ENCODE results near the gene AFTPH. TPM values are rescaled to one million over a fixed set of nuclear protein-coding genes. Genes with fewer than 3 reads are reported as not detected.

The AFTPH gene
- polyA plus RNA-seq, 3 donors = 22.3 to 28.6 (median 28.4) TPM

DNA sequence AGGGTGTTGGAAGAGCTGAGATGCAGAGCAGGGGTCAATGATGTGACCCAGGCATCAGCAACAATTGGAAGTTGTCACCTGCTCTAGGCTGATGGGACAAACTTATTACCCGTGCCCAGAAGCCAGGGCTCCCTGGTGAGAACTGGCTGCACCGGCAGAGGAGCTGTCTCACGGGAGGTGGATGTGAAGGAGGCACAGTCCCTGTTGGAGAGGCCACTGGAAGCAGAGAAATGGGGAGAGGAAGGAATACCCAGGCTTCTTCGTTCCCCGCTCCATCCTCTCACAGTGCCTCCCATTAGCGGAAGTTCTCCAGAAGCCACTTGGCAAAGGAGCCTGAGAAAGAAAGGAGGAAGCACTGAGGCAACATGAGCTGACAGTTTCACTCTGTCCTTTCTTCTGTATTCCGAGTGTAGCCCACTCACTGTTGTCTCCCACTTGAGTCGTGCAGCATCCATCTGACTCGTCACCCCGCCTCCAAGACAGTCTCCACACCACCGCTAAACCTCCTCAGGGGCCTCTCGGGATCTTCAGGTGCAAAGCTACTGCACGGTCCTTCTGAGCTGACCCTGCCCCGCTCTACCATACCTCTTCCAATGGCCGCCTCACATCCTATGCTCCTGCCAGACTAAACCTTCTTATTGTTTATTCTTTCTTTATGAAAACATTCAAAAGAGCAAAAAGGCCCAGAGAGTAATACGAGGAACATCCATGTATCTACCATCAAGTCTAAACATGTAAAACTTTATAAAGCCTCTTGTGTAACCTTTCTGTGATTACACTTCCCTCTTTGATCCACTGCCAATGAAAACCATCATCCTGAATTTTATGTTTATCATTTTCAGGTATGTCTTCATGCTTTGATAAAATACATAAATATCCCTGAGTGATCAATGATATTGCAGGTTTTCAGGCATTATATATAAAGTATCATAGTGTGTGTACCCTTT lies 19.1 kb upstream of the AFTPH start:
- Mint-ChIP-seq H3K9me3 (peaks cover 0 to 2% (median 0%) of the 10 kb centered on the region in 7 donors), H3K4me1 (peaks cover 16% of the 10 kb centered on the region), H3K27ac (peak overlapping the region; percentile 32 to 88 (median 55)), H3K27me3 (ENCODE audit: low read depth in 3 of 3) (peaks cover 0 to 4% (median 2%) of the 10 kb centered on the region in 3 donors), H3K36me3 (no peaks in the 10 kb centered on the region), H3K4me3 (peak overlapping the region; percentile 47 to 49)
- Histone ChIP-seq H3K27ac (ENCODE audit: low read depth in 1 of 2, low read length in 2 of 2) (peak overlapping the region in 1 of 2 donors; percentile 51), H4K20me1 (ENCODE audit: insufficient read depth, low read length) (no peaks in the 10 kb centered on the region), H3K36me3 (replicated peaks in 1 of 2; ENCODE audit: control insufficient read depth in 1 of 2, insufficient read depth in 2 of 2, low read length in 2 of 2) (no peaks in the 10 kb centered on the region), H3K9ac (ENCODE audit: insufficient read depth, low read length, poor library complexity, severe bottlenecking) (no peak overlapping the region), H3K27me3 (ENCODE audit: control insufficient read depth in 2 of 2, insufficient read depth in 2 of 2, low read length in 2 of 2) (no peaks in the 10 kb centered on the region), H3K4me1 (ENCODE audit: control insufficient read depth in 1 of 2, insufficient read depth in 2 of 2, low read length in 2 of 2) (peaks cover 9 to 11% of the 10 kb centered on the region in 2 donors), H3K79me2 (ENCODE audit: insufficient read depth, low read length) (no peaks in the 10 kb centered on the region), H3K9me3 (replicated peaks in 1 of 2; ENCODE audit: control insufficient read depth in 1 of 2, insufficient read depth in 1 of 2, low read length in 2 of 2) (no peaks in the 10 kb centered on the region), H3K4me3 (replicated peaks in 1 of 3; ENCODE audit: low read depth in 2 of 3, low read length in 3 of 3) (peak overlapping the region in 1 of 3 experiments; percentile 40), H2AFZ (ENCODE audit: insufficient read depth, low read depth, low read length, poor library complexity, severe bottlenecking) (peak overlapping the region; percentile 50), H3K4me2 (replicated peaks; ENCODE audit: extremely low read depth, low read length, poor library complexity, severe bottlenecking) (peak overlapping the region; percentile 62)
- peak; percentile 42 to 63 (median 57) for DNase-seq
- intact Hi-C loops (cut with micrococcal nuclease) = no loop called here
- 77% methylated on average over 12 of the region's 16 CpGs for WGBS (ENCODE audit: insufficient coverage)
- TF ChIP-seq, protein P1, sequence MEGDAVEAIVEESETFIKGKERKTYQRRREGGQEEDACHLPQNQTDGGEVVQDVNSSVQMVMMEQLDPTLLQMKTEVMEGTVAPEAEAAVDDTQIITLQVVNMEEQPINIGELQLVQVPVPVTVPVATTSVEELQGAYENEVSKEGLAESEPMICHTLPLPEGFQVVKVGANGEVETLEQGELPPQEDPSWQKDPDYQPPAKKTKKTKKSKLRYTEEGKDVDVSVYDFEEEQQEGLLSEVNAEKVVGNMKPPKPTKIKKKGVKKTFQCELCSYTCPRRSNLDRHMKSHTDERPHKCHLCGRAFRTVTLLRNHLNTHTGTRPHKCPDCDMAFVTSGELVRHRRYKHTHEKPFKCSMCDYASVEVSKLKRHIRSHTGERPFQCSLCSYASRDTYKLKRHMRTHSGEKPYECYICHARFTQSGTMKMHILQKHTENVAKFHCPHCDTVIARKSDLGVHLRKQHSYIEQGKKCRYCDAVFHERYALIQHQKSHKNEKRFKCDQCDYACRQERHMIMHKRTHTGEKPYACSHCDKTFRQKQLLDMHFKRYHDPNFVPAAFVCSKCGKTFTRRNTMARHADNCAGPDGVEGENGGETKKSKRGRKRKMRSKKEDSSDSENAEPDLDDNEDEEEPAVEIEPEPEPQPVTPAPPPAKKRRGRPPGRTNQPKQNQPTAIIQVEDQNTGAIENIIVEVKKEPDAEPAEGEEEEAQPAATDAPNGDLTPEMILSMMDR (IDR thresholded peaks at IDR 0.05) = no peak

DNA sequence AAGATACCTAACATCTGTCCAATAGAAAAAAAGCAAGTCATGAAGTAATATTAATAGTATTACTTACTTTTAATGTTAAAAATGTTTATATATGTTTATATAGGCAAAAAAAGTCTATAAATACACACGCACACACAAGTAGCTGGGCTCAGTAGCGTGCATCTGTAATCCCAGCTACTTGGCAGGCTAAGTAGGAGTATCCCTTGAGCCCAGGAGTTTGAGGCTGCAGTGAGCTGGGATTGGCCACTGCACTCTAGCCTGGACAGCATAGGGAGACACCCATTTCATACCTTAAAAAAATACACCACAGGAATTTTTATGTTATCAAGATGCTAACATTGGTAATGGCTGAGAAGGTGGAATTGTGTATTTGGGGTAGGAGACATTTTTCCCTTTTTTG lies 17.4 kb upstream of the AFTPH start:
- peaks cover 0 to 2% (median 1%) of the 10 kb centered on the region in 3 donors for H3K27me3 Mint-ChIP-seq (ENCODE audit: low read depth in 3 of 3)
- TF ChIP-seq, protein P1 (IDR thresholded peaks at IDR 0.05) = no peak

More for the DNA sequence above, 17.4 kb upstream of the AFTPH start:
- H3K36me3 ChIP-seq (replicated peaks in 1 of 2; ENCODE audit: control insufficient read depth in 1 of 2, insufficient read depth in 2 of 2, low read length in 2 of 2) = no peaks in the 10 kb centered on the region
- no peaks in the 10 kb centered on the region for H3K27me3 ChIP-seq (ENCODE audit: control insufficient read depth in 2 of 2, insufficient read depth in 2 of 2, low read length in 2 of 2)
- no peak overlapping the region for H3K27ac ChIP-seq (ENCODE audit: low read depth in 1 of 2, low read length in 2 of 2)
- H3K9me3 ChIP-seq (replicated peaks in 1 of 2; ENCODE audit: control insufficient read depth in 1 of 2, insufficient read depth in 1 of 2, low read length in 2 of 2) = no peaks in the 10 kb centered on the region
- Mint-ChIP-seq H3K27ac (no peak overlapping the region), H3K9me3 (peaks cover 0 to 2% (median 0%) of the 10 kb centered on the region in 7 donors), H3K4me1 (peaks cover 16% of the 10 kb centered on the region), H3K36me3 (no peaks in the 10 kb centered on the region), H3K4me3 (no peak overlapping the region)
- WGBS (ENCODE audit: insufficient coverage) = 83% methylated on average over 1 of the region's 2 CpGs
- no peaks in the 10 kb centered on the region for H3K79me2 ChIP-seq (ENCODE audit: insufficient read depth, low read length)
- H4K20me1 ChIP-seq (ENCODE audit: insufficient read depth, low read length) = no peaks in the 10 kb centered on the region
- peaks cover 9 to 11% of the 10 kb centered on the region in 2 donors for H3K4me1 ChIP-seq (ENCODE audit: control insufficient read depth in 1 of 2, insufficient read depth in 2 of 2, low read length in 2 of 2)
- no peak overlapping the region for H3K4me2 ChIP-seq (replicated peaks; ENCODE audit: extremely low read depth, low read length, poor library complexity, severe bottlenecking)
- intact Hi-C loops (cut with micrococcal nuclease) = no loop called here
- DNase-seq = no peak
- no peak overlapping the region for H3K9ac ChIP-seq (ENCODE audit: insufficient read depth, low read length, poor library complexity, severe bottlenecking)
- H2AFZ ChIP-seq (ENCODE audit: insufficient read depth, low read depth, low read length, poor library complexity, severe bottlenecking) = no peak overlapping the region
- no peak overlapping the region for H3K4me3 ChIP-seq (replicated peaks in 1 of 3; ENCODE audit: low read depth in 2 of 3, low read length in 3 of 3)
